Measurements from ENCODE around the gene SSR1.

DNA sequence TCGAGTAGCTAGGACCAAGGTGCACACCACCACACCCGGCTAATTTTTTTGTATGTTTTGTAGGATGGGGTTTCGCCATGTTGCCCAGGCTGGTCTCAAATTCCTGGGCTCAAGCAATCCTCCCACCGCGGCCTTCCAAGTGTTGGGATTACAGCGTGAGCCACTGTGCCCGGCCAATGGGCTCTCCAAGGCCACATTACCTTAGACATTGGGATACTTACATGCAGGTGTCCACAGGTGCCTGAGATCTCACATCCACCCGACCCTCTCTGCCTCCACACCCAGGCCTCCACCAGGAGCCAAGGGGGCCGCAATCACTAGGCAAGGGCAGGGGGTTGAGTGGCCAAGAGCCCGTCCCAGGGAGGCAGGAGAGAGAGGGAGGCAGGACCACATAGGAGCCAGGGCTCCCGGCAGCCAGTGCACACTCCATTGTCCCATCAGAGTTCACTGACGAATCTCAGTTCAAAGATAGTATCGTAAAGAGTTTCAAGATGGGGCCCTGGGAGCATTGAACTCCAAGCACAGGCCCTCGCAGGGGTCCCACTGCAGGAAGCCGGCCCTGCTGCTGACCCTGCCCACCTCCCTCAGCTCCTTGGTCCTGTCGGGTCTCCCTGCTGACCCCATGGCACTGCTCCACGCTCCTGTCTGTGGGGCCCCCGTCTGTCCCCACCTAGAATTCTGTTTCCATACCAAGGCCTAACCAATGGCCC, 55.3 kb downstream of the SSR1 start:
- TF ChIP-seq ZNF274 (IDR thresholded peaks at IDR 0.05; ENCODE audit: low read depth, low read length), result no peak
- no peak for TF ChIP-seq SUZ12 (IDR thresholded peaks at IDR 0.05; ENCODE audit: extremely low read depth, insufficient read depth, insufficient read length)
- no peak for TF ChIP-seq YY1 (IDR thresholded peaks at IDR 0.05; ENCODE audit: insufficient read depth, insufficient read length)
